Left lung (tissue), 10 donors: ENCODE data around the gene ATP5F1B. TPM values are rescaled to one million over a fixed set of nuclear protein-coding genes. Genes with fewer than 3 reads are reported as not detected.
A peak's percentile ranks its signal among the peaks of the same experiment; 100 is the strongest.

Experiments
- ATAC-seq: fragments of 200-7000 bp; cut with Tn5 transposase; one replicate; pipeline ENCODE4 v1.9.1; 2020; ENCODE audit warnings: moderate library complexity
- DNase-seq, 4 donors: peaks; one replicate each; pipeline ENCODE4 v3.0.0-alpha.2; 2013 to 2020
- H3K27ac ChIP-seq, 2 donors: fragments of 200-600 bp; sonication (generic) in 1 of 2; one replicate each; pipeline versions ENCODE4 v1.5.0 to v1.8.0; 2020 to 2021
- H3K27me3 ChIP-seq, 2 donors: fragments of 200-600 bp; sonication (generic) in 1 of 2; one replicate each; pipeline versions ENCODE4 v1.5.0 to v1.8.0; 2020 to 2021
- H3K36me3 ChIP-seq, 2 donors: fragments of 200-600 bp; sonication (generic) in 1 of 2; one replicate each; pipeline versions ENCODE4 v1.5.0 to v1.8.0; 2020 to 2021
- H3K4me1 ChIP-seq, 2 donors: fragments of 200-600 bp; one replicate each; pipeline ENCODE4 v1.8.0; 2021
- H3K4me3 ChIP-seq, 2 donors: fragments of 200-600 bp; sonication (generic) in 1 of 2; one replicate each; pipeline versions ENCODE4 v1.5.0 to v1.8.0; 2020 to 2021; ENCODE audit warnings: mild to moderate bottlenecking in 1 of 2
- H3K9me3 ChIP-seq, 2 donors: fragments of 200-600 bp; sonication (generic) in 1 of 2; one replicate each; pipeline versions ENCODE4 v1.5.0 to v1.8.0; 2020 to 2021
- CTCF ChIP-seq, 2 donors: fragments of 200-600 bp; sonication (generic) in 1 of 2; IDR thresholded peaks; one replicate each; pipeline versions ENCODE4 v1.5.0 to v1.8.0; 2021; ENCODE audit warnings: antibody characterized with exemption in 2 of 2
- intact Hi-C, 2 donors: fragments of 100-400 bp; cut with DNase I; formaldehyde crosslinking; loops; one replicate each; pipeline versions ENCODE4 v1.11.2 to v1.14.2; 2022
- polyA plus RNA-seq, 6 donors: library from polyadenylated mRNA; unstranded; fragments of 120-200 nt; gene quantifications; one replicate each; pipeline ENCODE4 v1.2.1, GENCODE V29; 2013; ENCODE audit not compliant: insufficient read length in 6 of 6
- total RNA-seq, 2 donors: library from RNA; stranded (reverse); fragmentation: NEBNext Ultra II Directional; extraction: Animal tissue kit (Norgen Biotek cat#: 25700); gene quantifications; one replicate each; pipeline ENCODE4 v1.2.1, GENCODE V29; 2021
- donor health status: DM: no; HTN: yes; CAD: no.
- donor health status: DM: no; HTN: no; CAD: no.

The ATP5F1B gene
- total and polyA plus RNA-seq, 8 donors = 433 to 661 (median 593) TPM

GRCh38 chr12:56637621-56638020 is 8.2 kb downstream of the ATP5F1B start:
- DNase-seq (no peak), ATAC-seq (no peak)
- H3K36me3 ChIP-seq = peaks cover 6 to 52% of the 10 kb centered on the region in 2 donors
- H3K27ac ChIP-seq = peak overlapping the region; percentile 93 to 97
- H3K4me1 ChIP-seq = peaks cover 16 to 54% of the 10 kb centered on the region in 2 donors
- H3K4me3 ChIP-seq = no peak overlapping the region
- intact Hi-C loops = no loop called here
- TF ChIP-seq CTCF (IDR thresholded peaks at IDR 0.05) = no peak
- H3K9me3 ChIP-seq = no peaks in the 10 kb centered on the region
- H3K27me3 ChIP-seq = no peaks in the 10 kb centered on the region

GRCh38 chr12:56636675-56637540 is 8.9 kb downstream of the ATP5F1B start:
- no peaks in the 10 kb centered on the region for H3K9me3 ChIP-seq
- H3K27me3 ChIP-seq = no peaks in the 10 kb centered on the region
- H3K4me3 ChIP-seq = peak overlapping the region; percentile 82 to 90
- DNase-seq (peak; percentile 92 to 100 (median 98)), ATAC-seq (peak; percentile 75)
- intact Hi-C loops = no loop called here
- H3K4me1 ChIP-seq = peaks cover 23 to 56% of the 10 kb centered on the region in 2 donors
- H3K36me3 ChIP-seq = peaks cover 6 to 45% of the 10 kb centered on the region in 2 donors
- TF ChIP-seq CTCF (IDR thresholded peaks at IDR 0.05) = peak; percentile 47 to 61
- peak overlapping the region; percentile 93 to 97 for H3K27ac ChIP-seq

GRCh38 chr12:56635806-56636674 is 9.7 kb downstream of the ATP5F1B start:
- H3K27me3 ChIP-seq = no peaks in the 10 kb centered on the region
- intact Hi-C loops = no loop called here
- no peak for TF ChIP-seq CTCF (IDR thresholded peaks at IDR 0.05)
- peak overlapping the region; percentile 93 to 97 for H3K27ac ChIP-seq
- H3K4me1 ChIP-seq = peaks cover 25 to 56% of the 10 kb centered on the region in 2 donors
- peaks cover 6 to 36% of the 10 kb centered on the region in 2 donors for H3K36me3 ChIP-seq
- DNase-seq = peak; percentile 87 to 93 (median 92)
- peak overlapping the region; percentile 82 to 90 for H3K4me3 ChIP-seq
- ATAC-seq = peak; percentile 83
- H3K9me3 ChIP-seq = no peaks in the 10 kb centered on the region

GRCh38 chr12:56634837-56635791 is 10.7 kb downstream of the ATP5F1B start:
- ATAC-seq = peak; percentile 43
- Histone ChIP-seq H3K27ac (peak overlapping the region; percentile 93 to 97), H3K27me3 (no peaks in the 10 kb centered on the region), H3K4me1 (peaks cover 30 to 65% of the 10 kb centered on the region in 2 donors), H3K9me3 (no peaks in the 10 kb centered on the region), H3K36me3 (peaks cover 6 to 27% of the 10 kb centered on the region in 2 donors), H3K4me3 (peak overlapping the region; percentile 82 to 90)
- intact Hi-C loops = no loop called here
- DNase-seq = peak in 3 of 4 donors; percentile 73 to 95 (median 83)
- TF ChIP-seq CTCF (IDR thresholded peaks at IDR 0.05) = peak in 1 of 2 donors; percentile 22
